ENCODE measurements around the gene CNPY1. TPM values are rescaled to one million over a fixed set of nuclear protein-coding genes. Genes with fewer than 3 reads are reported as not detected.

Gene CNPY1
- total RNA-seq, 1 experiment from 2014 or later, result not detected

- no peak overlapping the region for H2BK15ac ChIP-seq (ENCODE audit: low read depth, low read length)
- no peak overlapping the region for H3K18ac ChIP-seq (ENCODE audit: insufficient read length, low read depth, low read length)
- no peak overlapping the region for H2BK12ac ChIP-seq (ENCODE audit: insufficient read length, low read depth, low read length)
- H3K9ac ChIP-seq (ENCODE audit: extremely low read depth, insufficient read length, low read length), result no peak overlapping the region
- no peak overlapping the region for H3K14ac ChIP-seq (ENCODE audit: insufficient read depth, low read length)
- no peaks in the 10 kb centered on the region for H4K20me1 ChIP-seq (ENCODE audit: control insufficient read depth, insufficient read depth, insufficient read length)
- H2BK20ac ChIP-seq (ENCODE audit: low read depth, low read length, poor library complexity, severe bottlenecking), result no peak overlapping the region
- no peak overlapping the region for H4K91ac ChIP-seq (ENCODE audit: insufficient read length, low read depth, low read length)
- no peaks in the 10 kb centered on the region for H3K9me3 ChIP-seq (ENCODE audit: control insufficient read depth, low read depth, low read length)
- H3K79me2 ChIP-seq (ENCODE audit: insufficient read depth, low read length), result no peaks in the 10 kb centered on the region
- H3K79me1 ChIP-seq (ENCODE audit: insufficient read depth, low read depth, low read length, poor library complexity, severe bottlenecking), result no peaks in the 10 kb centered on the region
- H3K27ac Mint-ChIP-seq, result no peak overlapping the region
- no peak overlapping the region for H3K4ac ChIP-seq (ENCODE audit: low read depth, low read length)
- H2AK5ac ChIP-seq (ENCODE audit: insufficient read length, low read length), result no peak overlapping the region
- no peak overlapping the region for H4K5ac ChIP-seq (ENCODE audit: insufficient read length, low read depth, low read length)
- peaks cover 21% of the 10 kb centered on the region for H3K27me3 Mint-ChIP-seq (ENCODE audit: low read depth)
- no peak overlapping the region for H3K23ac ChIP-seq (ENCODE audit: insufficient read length, low read depth, low read length)
- no peaks in the 10 kb centered on the region for H3K27me3 ChIP-seq (ENCODE audit: insufficient read depth, low read length)
- no peak overlapping the region for H4K8ac ChIP-seq (replicated peaks; ENCODE audit: insufficient read length, low read depth, low read length)
- H3T11ph ChIP-seq (ENCODE audit: low read length), result no peak overlapping the region
- TF ChIP-seq CTCF (conservative IDR thresholded peaks at IDR 0.05), result no peak
- H3K27ac ChIP-seq (ENCODE audit: insufficient read length, low read depth, low read length), result no peak overlapping the region
- H3K9me3 Mint-ChIP-seq, result no peaks in the 10 kb centered on the region
- no peak overlapping the region for H3K4me3 Mint-ChIP-seq
- H3K4me2 ChIP-seq (ENCODE audit: insufficient read depth, insufficient read length, low read length), result no peak overlapping the region
- H2AFZ ChIP-seq (ENCODE audit: low read length), result no peak overlapping the region
- no CpG with 5 or more reads among the region's 3 CpGs for WGBS (ENCODE audit: extremely low coverage, insufficient read length, low lambda C conversion rate)
- H2BK120ac ChIP-seq (ENCODE audit: low read depth, low read length, poor library complexity, severe bottlenecking), result no peak overlapping the region
- H3K4me1 ChIP-seq (ENCODE audit: insufficient read depth, low read length), result no peaks in the 10 kb centered on the region
- no peak overlapping the region for H2BK5ac ChIP-seq (ENCODE audit: insufficient read length, low read length)
- DNase-seq, result no peak
- H3K36me3 Mint-ChIP-seq (ENCODE audit: insufficient read depth in 1 of 3, low read depth in 3 of 3), result no peaks in the 10 kb centered on the region
- peaks cover 2 to 5% of the 10 kb centered on the region in 2 experiments; a peak in 2 of 4 replicates for H3K4me1 Mint-ChIP-seq
- no peaks in the 10 kb centered on the region for H3K23me2 ChIP-seq (ENCODE audit: insufficient read length, low read depth, low read length, poor library complexity, severe bottlenecking)
- H3K56ac ChIP-seq (ENCODE audit: insufficient read length, low read depth, low read length), result no peak overlapping the region
Measured at GRCh38 chr7:155580367-155580766, 34.0 kb upstream of the CNPY1 start.

Data from H9 (cell line).